ENCODE results near the gene PARD3. TPM values are rescaled to one million over a fixed set of nuclear protein-coding genes. Genes with fewer than 3 reads are reported as not detected.

Gene PARD3
- total RNA-seq, 1 experiment from 2014 or later = 57.4 TPM

DNA sequence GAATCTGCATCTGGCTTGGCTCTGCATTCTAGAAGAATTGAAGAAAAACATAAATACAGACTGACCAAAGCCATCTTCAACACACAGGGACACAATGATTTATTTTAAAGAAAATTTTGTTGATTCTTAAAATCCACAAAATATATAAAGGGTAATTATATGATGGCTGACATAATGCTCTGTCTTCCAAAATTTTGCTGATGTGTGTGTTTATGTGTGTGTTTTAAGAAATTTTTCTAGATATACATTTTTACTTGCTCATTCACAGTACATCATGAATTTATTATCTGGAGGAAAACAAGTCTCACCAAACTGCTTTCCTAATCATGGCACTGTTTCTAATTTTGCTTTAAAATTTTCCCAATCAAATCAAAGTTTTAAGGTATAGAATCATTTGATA lies 442.6 kb downstream of the PARD3 start:
- ChIA-PET POLR2A (ENCODE audit: unreplicated experiment) (no interaction called here), CTCF (no interaction called here)
- H3K9me3 ChIP-seq (ENCODE audit: insufficient read depth, low read depth) = no peaks in the 10 kb centered on the region
- no peaks in the 10 kb centered on the region for H3K27me3 ChIP-seq (ENCODE audit: insufficient read depth, low read depth)
- no peak overlapping the region for H3K4me3 ChIP-seq
- DNase-seq = no peak
- no peaks in the 10 kb centered on the region for H3F3A ChIP-seq (ENCODE audit: insufficient read depth, low read depth)
- TF ChIP-seq, protein P1, sequence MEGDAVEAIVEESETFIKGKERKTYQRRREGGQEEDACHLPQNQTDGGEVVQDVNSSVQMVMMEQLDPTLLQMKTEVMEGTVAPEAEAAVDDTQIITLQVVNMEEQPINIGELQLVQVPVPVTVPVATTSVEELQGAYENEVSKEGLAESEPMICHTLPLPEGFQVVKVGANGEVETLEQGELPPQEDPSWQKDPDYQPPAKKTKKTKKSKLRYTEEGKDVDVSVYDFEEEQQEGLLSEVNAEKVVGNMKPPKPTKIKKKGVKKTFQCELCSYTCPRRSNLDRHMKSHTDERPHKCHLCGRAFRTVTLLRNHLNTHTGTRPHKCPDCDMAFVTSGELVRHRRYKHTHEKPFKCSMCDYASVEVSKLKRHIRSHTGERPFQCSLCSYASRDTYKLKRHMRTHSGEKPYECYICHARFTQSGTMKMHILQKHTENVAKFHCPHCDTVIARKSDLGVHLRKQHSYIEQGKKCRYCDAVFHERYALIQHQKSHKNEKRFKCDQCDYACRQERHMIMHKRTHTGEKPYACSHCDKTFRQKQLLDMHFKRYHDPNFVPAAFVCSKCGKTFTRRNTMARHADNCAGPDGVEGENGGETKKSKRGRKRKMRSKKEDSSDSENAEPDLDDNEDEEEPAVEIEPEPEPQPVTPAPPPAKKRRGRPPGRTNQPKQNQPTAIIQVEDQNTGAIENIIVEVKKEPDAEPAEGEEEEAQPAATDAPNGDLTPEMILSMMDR (conservative IDR thresholded peaks at IDR 0.05) = no peak
- no peak for TF ChIP-seq EZH2 (IDR thresholded peaks at IDR 0.05; ENCODE audit: low read depth)
- H3K36me3 ChIP-seq (ENCODE audit: low read depth) = no peaks in the 10 kb centered on the region
- no peak overlapping the region for H3K27ac ChIP-seq
- H2AFZ ChIP-seq = no peak overlapping the region
- intact Hi-C loops (cut with micrococcal nuclease; ENCODE audit: unreplicated experiment) = no loop called here
- no peaks in the 10 kb centered on the region for H3K4me1 ChIP-seq (replicated peaks; ENCODE audit: insufficient read depth)
- no peaks in the 10 kb centered on the region for H4K20me1 ChIP-seq (ENCODE audit: insufficient read depth)
- H3K4me2 ChIP-seq = no peak overlapping the region
- no peaks in the 10 kb centered on the region for H3K9me2 ChIP-seq (ENCODE audit: insufficient read depth)
- no peaks in the 10 kb centered on the region for H3K79me2 ChIP-seq (ENCODE audit: low read depth)
- no TSS peak for BruUV-seq (replicated peaks)

DNA sequence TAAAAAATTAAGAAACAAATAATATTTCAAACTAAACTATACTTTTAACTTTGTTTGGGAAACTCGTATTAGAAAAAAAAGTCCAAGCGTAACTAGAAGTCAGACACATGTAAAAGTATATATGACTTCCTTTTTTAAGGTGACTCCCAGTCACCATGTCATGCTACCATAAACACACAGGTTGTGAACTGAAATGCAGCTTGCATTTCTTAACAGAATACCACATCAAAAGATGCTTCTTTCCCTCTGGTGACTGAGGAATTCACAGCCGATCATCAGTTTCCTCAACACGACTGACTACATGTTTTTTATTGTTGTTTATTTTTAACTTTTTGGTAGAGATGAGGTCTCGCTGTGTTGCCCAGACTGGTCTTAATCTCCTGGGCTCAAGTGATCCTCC lies 445.0 kb downstream of the PARD3 start:
- Histone ChIP-seq H3K36me3 (ENCODE audit: low read depth) (no peaks in the 10 kb centered on the region), H2AFZ (no peak overlapping the region), H3K9me3 (ENCODE audit: insufficient read depth, low read depth) (no peaks in the 10 kb centered on the region), H3K27me3 (ENCODE audit: insufficient read depth, low read depth) (no peaks in the 10 kb centered on the region), H3K79me2 (ENCODE audit: low read depth) (no peaks in the 10 kb centered on the region), H3F3A (ENCODE audit: insufficient read depth, low read depth) (no peaks in the 10 kb centered on the region), H3K9me2 (ENCODE audit: insufficient read depth) (no peaks in the 10 kb centered on the region), H3K27ac (no peak overlapping the region), H3K4me2 (no peak overlapping the region), H4K20me1 (ENCODE audit: insufficient read depth) (no peaks in the 10 kb centered on the region), H3K4me3 (no peak overlapping the region), H3K4me1 (replicated peaks; ENCODE audit: insufficient read depth) (no peaks in the 10 kb centered on the region)
- no peak for DNase-seq
- CTCF ChIA-PET = no interaction called here
- TF ChIP-seq, protein P1 (conservative IDR thresholded peaks at IDR 0.05) = no peak
- no peak for TF ChIP-seq EZH2 (IDR thresholded peaks at IDR 0.05; ENCODE audit: low read depth)
- intact Hi-C loops (cut with micrococcal nuclease; ENCODE audit: unreplicated experiment) = no loop called here
- POLR2A ChIA-PET (ENCODE audit: unreplicated experiment) = no interaction called here
- BruUV-seq (replicated peaks) = no TSS peak

GRCh38 chr10:34369120-34369519 lies 446.0 kb downstream of the PARD3 start:
- H3K9me3 ChIP-seq (ENCODE audit: insufficient read depth, low read depth) = no peaks in the 10 kb centered on the region
- no peaks in the 10 kb centered on the region for H4K20me1 ChIP-seq (ENCODE audit: insufficient read depth)
- no peaks in the 10 kb centered on the region for H3K4me1 ChIP-seq (replicated peaks; ENCODE audit: insufficient read depth)
- intact Hi-C loops (cut with micrococcal nuclease; ENCODE audit: unreplicated experiment) = no loop called here
- POLR2A ChIA-PET (ENCODE audit: unreplicated experiment) = no interaction called here
- H3K4me2 ChIP-seq = no peak overlapping the region
- no peaks in the 10 kb centered on the region for H3K79me2 ChIP-seq (ENCODE audit: low read depth)
- H3K4me3 ChIP-seq = no peak overlapping the region
- H3K27me3 ChIP-seq (ENCODE audit: insufficient read depth, low read depth) = no peaks in the 10 kb centered on the region
- no peak for DNase-seq
- CTCF ChIA-PET = no interaction called here
- no peak overlapping the region for H2AFZ ChIP-seq
- no peaks in the 10 kb centered on the region for H3K36me3 ChIP-seq (ENCODE audit: low read depth)
- no peaks in the 10 kb centered on the region for H3K9me2 ChIP-seq (ENCODE audit: insufficient read depth)
- no peak overlapping the region for H3K27ac ChIP-seq
- TF ChIP-seq, protein P1 (conservative IDR thresholded peaks at IDR 0.05) = no peak
- no peak for TF ChIP-seq EZH2 (IDR thresholded peaks at IDR 0.05; ENCODE audit: low read depth)
- no TSS peak for BruUV-seq (replicated peaks)
- H3F3A ChIP-seq (ENCODE audit: insufficient read depth, low read depth) = no peaks in the 10 kb centered on the region
